NK-92 (cell line): ENCODE measurements around the gene AMOTL2.

Experiments used
- DNase-seq: peaks from one replicate; lab custom pipeline; 2025; ENCODE audit not compliant: unreplicated experiment; lab: John Stamatoyannopoulos, UW

The AMOTL2 gene

DNA sequence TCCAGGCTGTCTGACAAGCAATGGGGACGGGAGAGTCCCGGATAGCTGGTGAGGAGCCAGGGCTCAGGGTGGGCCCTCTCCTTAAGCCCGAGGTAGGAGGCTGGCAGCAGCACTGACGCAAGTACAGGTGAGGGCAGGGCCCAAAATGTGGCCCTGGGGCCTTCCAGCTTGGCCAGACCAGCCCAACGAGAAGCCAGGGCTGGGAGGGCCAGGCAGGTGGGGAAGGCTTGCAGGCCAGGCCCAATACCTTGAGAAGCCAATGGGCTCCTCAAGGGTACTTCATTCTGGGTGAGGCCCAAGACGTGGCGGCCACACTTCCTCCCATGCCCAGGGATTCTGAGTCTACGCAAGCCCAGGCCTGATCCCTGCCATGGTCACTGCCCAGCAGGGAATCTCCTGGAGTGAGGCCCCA lies 37.2 kb downstream of the AMOTL2 start:
- DNase-seq: no peak

DNA sequence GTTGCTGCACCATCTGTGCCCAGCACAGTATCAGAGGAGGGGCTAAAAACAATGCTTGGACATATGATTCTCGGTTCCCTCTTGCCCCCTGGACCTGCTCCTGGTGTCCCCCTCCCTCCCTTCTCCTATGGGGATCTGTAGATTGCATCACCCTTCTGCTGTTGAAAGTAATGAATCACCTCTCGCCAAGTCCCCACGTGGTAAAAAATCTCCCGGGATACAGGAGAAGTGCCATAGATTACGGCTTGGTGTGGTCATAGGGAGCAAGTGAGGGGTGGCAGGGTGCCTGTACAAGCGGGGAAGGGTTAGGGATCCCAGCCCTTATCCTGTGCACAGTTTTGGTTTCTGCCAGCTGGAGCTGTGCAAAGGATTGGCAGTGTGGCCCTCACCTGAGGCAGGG lies 37.7 kb downstream of the AMOTL2 start:
- DNase-seq: no peak

DNA sequence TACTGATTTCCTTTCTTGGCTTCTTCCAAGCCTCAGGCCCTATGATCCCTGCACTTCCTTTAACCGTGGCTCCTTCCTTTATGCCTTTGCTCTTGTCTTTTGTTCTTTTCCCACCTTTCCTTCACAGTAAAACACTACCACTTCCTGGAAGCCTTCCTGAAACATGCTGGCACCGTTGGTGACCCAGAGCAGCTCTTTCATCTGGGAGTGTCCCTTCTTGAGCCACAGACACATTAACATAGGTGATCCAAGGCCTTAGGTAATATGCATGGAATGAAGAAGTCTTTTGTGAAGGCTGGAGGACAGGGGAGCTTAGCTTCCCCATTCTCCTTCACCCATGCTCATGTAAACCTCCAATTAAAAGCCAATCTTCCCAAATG lies 39.4 kb downstream of the AMOTL2 start:
- no peak for DNase-seq

DNA sequence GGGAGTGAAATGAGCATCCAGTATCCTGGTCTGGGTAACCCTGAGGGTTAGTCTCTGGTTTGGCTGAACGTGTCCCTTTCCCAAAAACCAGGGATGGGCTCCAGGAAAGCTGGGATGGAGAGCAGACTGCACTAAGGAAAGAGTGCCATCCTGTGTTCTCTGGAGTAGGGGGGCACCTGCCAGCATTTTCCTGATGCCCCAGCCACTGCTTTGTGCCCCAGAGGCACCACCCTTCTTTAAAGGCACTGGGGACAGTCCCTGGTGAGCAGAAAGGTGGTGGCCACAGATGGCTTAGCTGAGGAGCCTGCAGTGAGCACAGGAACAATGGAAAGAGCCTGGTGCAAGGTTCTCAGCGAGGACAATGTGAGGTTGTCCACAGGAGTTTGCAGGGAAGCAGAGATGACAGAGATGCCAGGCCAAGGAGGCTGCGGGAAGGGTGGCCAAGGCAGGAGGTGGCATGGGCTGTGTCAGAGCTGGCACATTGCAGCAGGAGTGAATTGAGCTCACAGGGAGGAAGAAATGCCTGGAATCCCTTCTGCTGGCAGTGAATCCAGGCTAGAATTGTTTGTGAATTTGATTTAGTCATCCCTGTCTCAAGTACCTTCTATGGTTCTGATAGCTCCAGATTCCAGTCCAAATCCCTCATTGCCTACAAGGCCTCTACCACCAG lies 39.9 kb downstream of the AMOTL2 start:
- DNase-seq: no peak

DNA sequence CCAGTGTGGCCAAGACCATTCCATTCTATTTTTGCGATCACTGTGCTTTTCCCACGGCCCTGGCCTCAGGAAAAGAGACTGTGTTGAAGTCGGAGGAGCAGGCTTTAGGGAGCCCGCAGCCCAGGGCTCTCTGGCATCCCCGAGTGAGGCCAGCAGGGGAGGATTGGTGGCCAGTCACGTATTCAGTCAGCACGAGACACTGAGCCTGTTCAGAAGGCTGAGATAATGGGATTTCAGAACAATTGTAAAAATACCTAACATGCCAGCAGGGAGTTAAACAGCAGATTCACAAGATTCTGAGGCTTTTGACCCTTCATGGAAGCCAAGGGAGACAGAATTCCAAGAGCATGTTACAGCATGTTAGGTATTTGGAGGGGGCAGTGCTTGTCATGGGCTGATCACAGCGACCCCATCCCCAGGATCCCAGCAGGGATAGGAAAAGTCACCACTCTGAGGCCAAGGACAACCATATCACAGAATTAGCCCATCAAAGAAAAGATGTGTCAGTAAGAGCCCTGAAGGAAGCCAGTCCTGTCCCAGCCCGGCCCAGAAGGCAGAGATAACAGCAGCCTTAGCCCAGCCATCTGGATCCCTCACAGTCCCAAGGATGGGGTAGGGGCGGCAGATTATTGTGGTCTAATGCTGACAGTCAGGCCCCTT lies 40.6 kb downstream of the AMOTL2 start:
- no peak for DNase-seq

DNA sequence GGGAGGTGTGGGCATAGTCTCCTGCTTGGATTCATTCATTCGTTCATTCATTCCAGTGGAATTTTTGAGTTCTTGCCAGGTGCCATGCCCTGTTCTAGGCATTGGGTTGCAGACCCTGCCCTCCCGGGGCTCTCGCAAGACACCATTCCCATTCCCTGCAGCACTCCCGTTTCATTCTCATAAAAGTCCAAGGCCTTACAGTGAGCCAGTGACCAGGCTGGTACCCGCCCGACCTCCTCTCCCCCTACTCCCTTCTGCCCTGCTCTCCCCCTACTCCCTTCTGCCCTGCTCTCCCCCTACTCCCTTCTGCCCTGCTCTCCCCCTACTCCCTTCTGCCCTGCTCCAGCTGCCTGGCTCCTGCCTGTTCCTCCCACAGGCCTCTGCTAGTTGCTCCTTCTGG lies 41.9 kb downstream of the AMOTL2 start:
- DNase-seq: no peak

DNA sequence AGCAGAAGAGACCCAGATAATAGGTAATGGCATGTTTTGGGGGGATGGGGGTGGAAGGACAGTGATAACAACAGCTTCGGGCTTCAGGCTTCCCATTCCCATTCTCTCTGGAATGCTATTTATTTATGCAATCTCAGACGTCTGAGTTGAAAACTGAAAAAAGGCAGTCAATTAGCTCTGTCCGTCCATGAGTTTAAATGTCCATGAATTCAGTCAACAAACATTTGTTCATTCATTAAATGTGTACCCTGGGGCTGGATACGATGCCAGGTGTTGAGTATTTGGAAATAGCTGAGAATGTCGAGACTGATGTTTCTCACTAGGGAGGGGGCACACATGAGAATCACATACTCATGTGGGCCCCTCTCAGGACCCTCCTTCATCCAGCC lies 42.4 kb downstream of the AMOTL2 start:
- no peak for DNase-seq

DNA sequence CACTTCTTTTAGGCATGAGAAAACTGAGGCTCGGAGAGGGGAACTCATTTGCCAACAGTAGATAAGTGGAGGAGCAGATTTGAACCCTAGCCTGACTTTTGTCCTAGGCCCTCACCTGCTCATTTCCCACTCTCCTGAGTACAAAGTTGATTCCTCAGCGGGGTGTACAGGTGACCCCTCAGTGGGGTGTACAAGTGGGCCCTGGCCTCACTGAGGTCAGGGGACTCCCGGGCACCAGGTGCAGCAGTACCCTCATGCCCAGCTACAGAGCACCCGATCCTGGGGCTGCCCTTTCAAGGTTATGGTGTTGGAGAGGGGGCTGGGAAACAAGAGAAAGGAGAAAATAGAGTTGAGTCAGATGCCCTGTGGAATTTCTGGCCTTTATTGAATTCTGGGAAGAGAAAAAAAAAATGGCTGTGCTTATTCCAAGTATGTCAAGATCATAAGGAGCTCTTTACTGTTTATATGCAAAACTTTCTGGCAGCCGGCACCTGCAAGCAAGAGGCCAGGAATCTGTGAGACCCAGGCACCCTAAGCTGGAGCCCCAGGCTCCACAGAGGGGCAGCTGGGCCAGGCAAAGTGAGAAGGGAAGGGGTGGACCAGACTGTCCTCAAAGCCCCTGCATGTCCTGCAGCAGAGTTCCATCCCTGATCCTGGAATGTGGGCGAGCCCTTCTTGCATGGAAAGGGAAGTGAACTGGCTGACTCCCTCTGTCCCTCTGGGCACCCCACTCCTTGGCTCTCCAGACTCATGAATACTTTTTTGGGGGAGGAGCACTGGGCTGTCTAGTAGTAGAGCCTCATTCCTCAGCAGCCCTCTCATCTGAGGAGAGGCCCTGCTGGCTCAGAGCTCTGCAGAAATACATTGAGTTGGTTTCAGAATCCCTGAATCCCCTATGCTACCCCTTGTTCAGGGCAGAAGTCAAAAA lies 43.1 kb downstream of the AMOTL2 start:
- no peak for DNase-seq

DNA sequence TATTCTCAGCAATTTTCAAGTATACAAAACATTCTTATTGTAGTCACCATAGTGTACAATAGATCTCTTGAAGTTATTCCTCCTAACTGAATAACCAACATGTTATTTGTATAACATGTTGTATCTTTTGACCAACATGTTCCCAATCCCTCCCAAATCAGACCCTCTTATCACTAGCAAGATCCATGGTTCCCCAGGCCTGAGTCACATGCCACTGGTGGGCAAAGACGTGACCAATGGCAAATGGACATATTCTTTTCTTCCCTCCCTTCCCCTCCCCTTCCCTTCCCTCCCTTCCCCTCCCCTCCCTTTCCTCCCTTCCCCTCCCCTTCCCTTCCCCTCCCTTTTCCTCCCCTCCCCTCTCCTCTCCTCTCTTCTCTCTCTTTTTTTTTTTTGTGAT lies 45.4 kb downstream of the AMOTL2 start:
- DNase-seq: no peak

DNA sequence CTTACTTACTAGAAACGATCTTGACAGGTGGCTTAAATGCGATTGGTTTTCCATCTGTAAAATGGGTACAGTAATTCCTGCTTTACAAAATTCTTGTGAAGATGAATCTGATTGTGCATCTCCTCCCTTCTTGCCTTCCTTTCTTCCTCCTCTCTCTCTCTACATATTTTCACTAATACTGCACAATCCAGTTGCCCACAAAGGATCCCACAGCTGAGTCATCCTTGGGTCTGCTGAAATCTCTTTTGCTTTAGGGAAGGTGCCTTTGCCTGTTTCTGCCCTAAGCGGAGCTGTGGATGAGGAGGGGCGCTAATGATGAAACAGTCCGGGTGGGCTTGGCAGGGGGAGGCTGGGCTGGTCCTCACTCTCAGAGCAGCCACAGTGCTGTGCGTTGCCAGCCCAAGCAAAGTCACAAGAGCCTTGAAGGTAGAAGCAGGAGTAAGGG lies 46.1 kb downstream of the AMOTL2 start:
- DNase-seq: no peak

DNA sequence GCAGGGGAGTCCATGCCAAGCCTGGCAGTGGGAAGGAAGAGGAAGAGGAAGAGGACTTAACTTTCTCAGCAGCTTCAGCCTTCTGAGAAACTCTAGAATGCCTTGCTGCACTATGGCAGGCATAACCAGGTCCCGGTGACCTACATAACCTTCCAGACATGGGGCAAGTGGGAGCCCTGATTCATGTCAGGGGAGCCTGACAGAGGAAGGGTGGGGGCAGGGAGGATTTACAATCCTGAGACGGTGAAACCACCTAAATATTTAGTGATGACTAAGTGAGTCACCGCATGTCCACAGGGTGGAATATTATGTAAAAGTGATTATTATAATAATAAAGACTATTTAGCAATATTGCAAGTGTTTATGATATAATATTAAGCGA lies 46.7 kb downstream of the AMOTL2 start:
- no peak for DNase-seq

DNA sequence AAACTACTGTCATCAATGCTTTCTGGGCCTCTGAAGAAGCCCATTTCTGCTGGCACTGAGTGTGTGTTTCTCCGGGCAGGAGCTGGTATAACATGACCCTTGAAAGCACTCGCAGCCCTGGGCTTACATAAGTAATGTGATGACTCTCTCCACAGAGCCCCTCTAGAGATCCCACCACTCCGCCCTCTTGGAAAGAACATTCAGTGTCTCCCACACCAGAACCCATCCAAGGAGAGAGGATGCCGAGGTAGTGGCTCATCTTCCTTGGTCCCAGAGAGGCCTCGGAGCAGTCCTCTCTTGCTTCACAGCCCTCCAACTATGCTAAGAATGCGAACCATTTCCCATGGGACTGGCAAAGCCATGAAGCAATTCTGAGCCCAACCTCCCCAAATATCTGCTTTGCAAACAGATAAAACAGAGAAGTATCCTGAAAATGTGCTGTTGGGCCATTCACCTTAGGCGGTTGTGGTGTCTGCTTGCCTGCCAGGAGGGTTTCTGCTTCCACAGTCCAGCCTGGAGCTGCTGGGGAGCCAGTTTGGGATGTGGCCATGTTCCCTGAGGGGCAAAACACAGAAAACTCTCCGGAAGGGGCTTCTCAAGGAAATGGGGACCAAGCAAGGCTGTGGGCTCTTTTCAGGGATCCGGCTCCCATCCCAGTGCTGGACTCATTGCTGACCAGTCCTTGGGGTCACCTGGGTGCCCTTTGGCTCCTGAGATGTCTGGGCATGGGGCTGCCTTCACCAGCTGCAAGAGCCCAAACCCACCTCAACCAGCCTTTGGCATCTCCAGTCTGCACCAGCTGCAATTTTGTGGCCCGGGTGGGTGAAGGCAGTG lies 47.3 kb downstream of the AMOTL2 start:
- DNase-seq: no peak

DNA sequence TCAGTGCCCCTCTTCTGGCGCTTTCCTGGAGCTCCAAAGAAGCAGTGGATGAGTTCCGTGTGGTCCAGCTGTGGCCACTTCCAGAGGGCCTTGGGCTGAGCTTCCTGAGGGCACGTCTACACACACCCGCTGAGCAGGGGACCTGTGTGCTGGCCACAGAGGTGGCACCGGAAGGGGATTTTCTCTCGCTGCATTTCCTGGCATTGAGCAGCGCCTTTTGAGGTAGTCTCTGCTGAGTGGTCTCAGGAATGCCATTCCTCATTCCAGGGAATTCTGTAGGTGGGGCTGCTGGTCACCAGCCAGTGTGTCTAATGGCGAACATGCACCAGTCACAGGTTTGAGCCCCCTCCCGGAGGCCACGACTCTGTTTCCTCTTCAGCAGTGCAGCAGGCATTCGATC lies 48.1 kb downstream of the AMOTL2 start:
- DNase-seq: no peak

DNA sequence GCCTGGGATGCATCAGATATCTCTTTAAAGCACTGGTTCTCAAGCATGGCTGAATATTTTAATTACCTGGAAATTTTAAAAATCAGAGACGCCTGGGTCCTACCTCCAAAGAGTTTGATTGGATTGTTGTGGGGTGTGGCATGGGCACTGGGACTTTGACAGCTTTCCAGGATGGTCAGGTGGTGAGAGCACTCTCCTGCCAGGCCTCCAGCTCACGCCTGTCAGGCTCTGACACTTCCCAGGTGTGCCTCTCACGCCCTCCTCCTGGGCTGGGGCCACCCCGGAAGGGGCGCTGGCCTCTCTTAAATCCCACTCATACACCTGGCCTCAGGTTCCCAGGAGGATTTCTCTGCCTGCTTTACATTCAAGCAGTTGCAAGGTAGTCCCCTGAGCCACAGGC lies 48.5 kb downstream of the AMOTL2 start:
- no peak for DNase-seq

DNA sequence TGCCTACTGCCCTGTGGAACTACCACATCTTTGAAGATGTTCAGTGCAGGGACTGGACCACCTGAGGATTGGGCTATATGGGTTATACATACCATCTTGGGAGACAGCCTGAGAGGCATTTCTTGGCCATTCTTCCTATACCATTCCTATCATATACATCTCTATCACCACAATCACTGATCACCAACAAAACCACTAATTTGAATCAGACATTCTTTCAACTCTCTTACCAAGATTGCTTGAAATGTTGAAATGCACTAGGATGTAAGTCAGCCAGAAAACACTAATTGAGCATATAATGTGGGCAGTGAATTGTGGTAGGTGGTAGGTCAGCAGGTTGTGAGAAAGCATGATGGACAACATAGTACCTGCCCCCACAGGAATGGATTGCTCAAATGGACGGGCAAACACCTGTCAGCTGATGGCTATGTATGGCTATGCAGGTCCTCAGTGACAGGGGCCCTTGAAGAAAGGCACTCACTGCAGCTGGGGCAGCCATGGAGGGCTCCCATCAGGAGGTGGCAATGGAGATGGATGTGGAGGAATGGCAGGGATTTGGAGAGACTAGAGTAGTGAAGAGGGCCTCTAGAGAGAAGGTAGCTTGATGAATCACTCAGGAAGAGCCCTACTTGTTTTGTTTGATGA lies 49.1 kb downstream of the AMOTL2 start:
- no peak for DNase-seq

DNA sequence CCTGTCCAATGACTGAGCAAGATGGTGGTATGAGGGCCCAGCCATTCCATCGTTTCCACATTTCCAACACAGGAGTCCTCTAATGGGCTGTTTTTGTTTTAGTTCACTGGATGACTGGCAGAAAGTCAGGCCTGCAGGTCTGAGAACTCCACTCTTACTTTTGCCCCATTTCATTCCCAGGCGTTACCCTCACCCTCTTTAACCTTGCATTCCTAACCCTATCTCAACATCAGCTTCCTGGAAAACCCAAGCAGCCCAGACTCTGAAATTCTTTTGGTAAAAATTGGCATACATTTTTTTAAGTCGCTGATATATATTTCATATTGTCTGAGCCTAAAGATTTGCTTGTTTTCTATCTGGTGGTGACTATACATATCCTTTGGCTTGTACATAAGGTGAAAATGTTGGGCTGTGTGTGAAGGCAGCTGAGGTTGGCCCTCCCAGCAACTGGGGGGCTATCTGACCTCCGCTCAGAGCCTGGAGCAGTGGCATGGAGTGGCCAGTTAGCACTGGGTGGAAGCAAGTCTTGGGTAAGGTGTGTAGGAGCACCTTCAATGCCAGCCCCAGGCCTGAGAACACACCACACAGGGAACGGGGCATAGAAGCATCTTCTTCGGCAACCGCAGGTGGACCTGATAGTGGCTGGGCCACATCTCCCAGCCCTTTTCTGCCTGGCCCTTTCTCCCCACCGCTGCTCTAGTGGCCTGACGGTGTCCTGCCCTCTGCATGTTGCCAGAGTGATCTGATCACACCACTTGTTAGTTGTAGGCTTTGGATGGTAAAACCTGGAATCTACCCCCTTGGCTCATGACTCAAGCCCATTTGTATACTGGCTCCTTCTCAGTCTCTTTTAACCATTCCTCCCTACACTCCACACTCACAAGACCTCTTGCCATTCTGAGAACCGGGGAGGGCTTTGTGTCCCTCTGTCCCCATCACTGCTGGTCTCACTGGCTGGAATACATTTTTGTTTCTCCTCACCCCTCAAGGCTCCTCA lies 50.0 kb downstream of the AMOTL2 start:
- DNase-seq: no peak

DNA sequence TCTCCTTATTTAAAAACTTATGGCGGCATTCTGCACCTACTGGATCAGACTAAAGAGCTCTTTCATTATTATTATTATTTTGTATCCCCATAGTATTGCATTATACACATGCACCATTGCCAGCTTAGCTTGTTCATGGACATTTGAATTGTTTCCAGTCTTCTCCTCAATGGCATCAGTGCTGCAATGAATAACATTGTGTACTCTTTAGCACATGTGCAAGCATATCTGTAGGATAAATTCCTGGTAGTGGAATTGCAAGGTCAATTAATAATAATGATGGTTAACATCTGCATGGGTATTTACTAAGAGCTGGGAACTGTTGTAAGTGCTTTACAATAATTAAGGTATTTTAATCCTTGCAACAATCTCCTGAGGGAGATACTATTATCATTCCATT lies 52.0 kb downstream of the AMOTL2 start:
- no peak for DNase-seq

DNA sequence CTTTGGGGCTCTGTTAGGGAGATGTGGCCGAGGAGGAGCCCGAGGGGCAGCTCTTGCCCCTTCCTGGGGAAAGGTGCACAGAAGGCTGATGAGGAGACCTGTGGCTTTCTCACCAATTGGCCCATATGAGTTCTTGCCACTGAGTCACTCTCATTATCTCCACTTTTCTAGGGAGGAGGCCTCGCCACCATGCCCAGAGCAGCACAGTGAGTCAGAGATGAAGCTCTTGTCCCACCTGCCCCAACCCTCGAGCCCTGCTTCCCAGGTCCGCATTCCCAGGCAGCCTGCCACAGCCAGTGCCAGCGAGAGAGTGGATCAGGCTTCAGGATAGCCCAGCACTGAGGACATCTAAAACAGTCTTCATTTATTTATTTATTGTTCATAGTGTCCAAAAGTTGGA lies 53.5 kb downstream of the AMOTL2 start:
- no peak for DNase-seq

DNA sequence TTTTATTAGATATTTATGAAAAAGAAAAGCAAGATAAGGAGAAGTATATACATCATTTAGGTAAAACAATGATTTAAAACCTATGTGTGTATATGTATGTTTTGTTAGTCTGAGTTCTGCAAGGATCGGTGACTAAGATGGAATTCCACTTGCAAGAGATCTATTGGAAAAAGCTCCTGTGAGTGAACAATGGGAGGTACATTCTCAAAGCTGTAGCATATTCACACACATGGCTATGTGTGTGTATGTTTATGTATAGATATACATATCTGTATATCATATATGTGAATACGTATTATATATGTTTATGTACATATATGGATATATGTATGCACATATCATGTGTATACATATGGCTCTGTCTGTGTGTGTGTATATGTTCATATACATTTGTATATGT lies 54.3 kb downstream of the AMOTL2 start:
- DNase-seq: no peak
